ENCODE measurements around the gene GPR39. TPM values are rescaled to one million over a fixed set of nuclear protein-coding genes. Genes with fewer than 3 reads are reported as not detected.

GPR39 gene
- total and polyA plus RNA-seq, 3 experiments from 2014 or later: not detected

- no peak for DNase-seq
- H3K4me3 Mint-ChIP-seq: no peak overlapping the region
- no peak overlapping the region for H3K4me3 ChIP-seq (ENCODE audit: low read length)
- no peaks in the 10 kb centered on the region for H3K27me3 Mint-ChIP-seq
- peaks cover 0 to 7% (median 2%) of the 10 kb centered on the region in 5 donors for H3K9me3 Mint-ChIP-seq
- no peak overlapping the region for H3K27ac ChIP-seq (ENCODE audit: low read depth, low read length)
- no peaks in the 10 kb centered on the region for H3K4me1 ChIP-seq (ENCODE audit: insufficient read depth, low read length)
- H3K36me3 ChIP-seq (ENCODE audit: insufficient read depth, low read length): no peaks in the 10 kb centered on the region
- H3K27ac Mint-ChIP-seq: no peak overlapping the region
- POLR2A ChIA-PET: no interaction called here
- H3K4me1 Mint-ChIP-seq: no peaks in the 10 kb centered on the region
- no peaks in the 10 kb centered on the region for H3K9me3 ChIP-seq (ENCODE audit: low read length)
- no peaks in the 10 kb centered on the region for H3K36me3 Mint-ChIP-seq
- CTCF ChIA-PET: no interaction called here
- no peaks in the 10 kb centered on the region for H3K27me3 ChIP-seq (ENCODE audit: insufficient read depth, low read length, poor library complexity, severe bottlenecking)
Observed at GRCh38 chr2:132680544-132680943, 263.9 kb downstream of the GPR39 start.

GRCh38 chr2:132681766-132682165 lies 265.2 kb downstream of the GPR39 start:
- no peaks in the 10 kb centered on the region for H3K4me1 Mint-ChIP-seq
- H3K27me3 ChIP-seq (ENCODE audit: insufficient read depth, low read length, poor library complexity, severe bottlenecking): no peaks in the 10 kb centered on the region
- DNase-seq: no peak
- no peaks in the 10 kb centered on the region for H3K27me3 Mint-ChIP-seq
- H3K9me3 Mint-ChIP-seq: peaks cover 0 to 9% (median 6%) of the 10 kb centered on the region in 5 donors
- CTCF ChIA-PET: no interaction called here
- no peaks in the 10 kb centered on the region for H3K36me3 Mint-ChIP-seq
- no peak overlapping the region for H3K4me3 ChIP-seq (ENCODE audit: low read length)
- H3K36me3 ChIP-seq (ENCODE audit: insufficient read depth, low read length): no peaks in the 10 kb centered on the region
- H3K27ac Mint-ChIP-seq: no peak overlapping the region
- H3K27ac ChIP-seq (ENCODE audit: low read depth, low read length): no peak overlapping the region
- no peaks in the 10 kb centered on the region for H3K4me1 ChIP-seq (ENCODE audit: insufficient read depth, low read length)
- POLR2A ChIA-PET: no interaction called here
- no peaks in the 10 kb centered on the region for H3K9me3 ChIP-seq (ENCODE audit: low read length)
- no peak overlapping the region for H3K4me3 Mint-ChIP-seq

GRCh38 chr2:132690664-132691303 lies 274.2 kb downstream of the GPR39 start:
- POLR2A ChIA-PET: no interaction called here
- CTCF ChIA-PET: no interaction called here

GRCh38 chr2:132691556-132691955 lies 275.0 kb downstream of the GPR39 start:
- peaks cover 0 to 12% (median 7%) of the 10 kb centered on the region in 5 donors for H3K9me3 Mint-ChIP-seq
- no peak overlapping the region for H3K4me3 Mint-ChIP-seq
- no peaks in the 10 kb centered on the region for H3K9me3 ChIP-seq (ENCODE audit: low read length)
- ChIA-PET CTCF (no interaction called here), POLR2A (no interaction called here)
- H3K27ac Mint-ChIP-seq: no peak overlapping the region
- no peak overlapping the region for H3K4me3 ChIP-seq (ENCODE audit: low read length)
- no peaks in the 10 kb centered on the region for H3K36me3 ChIP-seq (ENCODE audit: insufficient read depth, low read length)
- no peaks in the 10 kb centered on the region for H3K4me1 Mint-ChIP-seq
- H3K4me1 ChIP-seq (ENCODE audit: insufficient read depth, low read length): no peaks in the 10 kb centered on the region
- no peaks in the 10 kb centered on the region for H3K27me3 Mint-ChIP-seq
- H3K27me3 ChIP-seq (ENCODE audit: insufficient read depth, low read length, poor library complexity, severe bottlenecking): no peaks in the 10 kb centered on the region
- H3K36me3 Mint-ChIP-seq: no peaks in the 10 kb centered on the region
- no peak overlapping the region for H3K27ac ChIP-seq (ENCODE audit: low read depth, low read length)
- DNase-seq: no peak

More at GRCh38 chr2:132690664-132691303, 274.2 kb downstream of the GPR39 start:
- H3K9me3 ChIP-seq (ENCODE audit: low read length): no peaks in the 10 kb centered on the region
- Mint-ChIP-seq H3K9me3 (peaks cover 0 to 16% (median 7%) of the 10 kb centered on the region in 5 donors), H3K4me1 (no peaks in the 10 kb centered on the region), H3K27ac (no peak overlapping the region), H3K27me3 (no peaks in the 10 kb centered on the region), H3K4me3 (no peak overlapping the region), H3K36me3 (no peaks in the 10 kb centered on the region)
- no peaks in the 10 kb centered on the region for H3K36me3 ChIP-seq (ENCODE audit: insufficient read depth, low read length)
- H3K27ac ChIP-seq (ENCODE audit: low read depth, low read length): no peak overlapping the region
- DNase-seq: no peak
- H3K4me1 ChIP-seq (ENCODE audit: insufficient read depth, low read length): no peaks in the 10 kb centered on the region
- no peaks in the 10 kb centered on the region for H3K27me3 ChIP-seq (ENCODE audit: insufficient read depth, low read length, poor library complexity, severe bottlenecking)
- H3K4me3 ChIP-seq (ENCODE audit: low read length): no peak overlapping the region

GRCh38 chr2:132692816-132693215 lies 276.2 kb downstream of the GPR39 start:
- ChIA-PET POLR2A (no interaction called here), CTCF (no interaction called here)
- no peak overlapping the region for H3K4me3 Mint-ChIP-seq
- H3K4me1 Mint-ChIP-seq: no peaks in the 10 kb centered on the region
- H3K36me3 Mint-ChIP-seq: no peaks in the 10 kb centered on the region
- DNase-seq: no peak
- H3K36me3 ChIP-seq (ENCODE audit: insufficient read depth, low read length): no peaks in the 10 kb centered on the region
- H3K4me3 ChIP-seq (ENCODE audit: low read length): no peak overlapping the region
- H3K9me3 Mint-ChIP-seq: peaks cover 0 to 10% (median 7%) of the 10 kb centered on the region in 5 donors
- H3K27ac Mint-ChIP-seq: no peak overlapping the region
- H3K4me1 ChIP-seq (ENCODE audit: insufficient read depth, low read length): no peaks in the 10 kb centered on the region
- no peaks in the 10 kb centered on the region for H3K27me3 Mint-ChIP-seq
- H3K9me3 ChIP-seq (ENCODE audit: low read length): no peaks in the 10 kb centered on the region
- no peak overlapping the region for H3K27ac ChIP-seq (ENCODE audit: low read depth, low read length)
- H3K27me3 ChIP-seq (ENCODE audit: insufficient read depth, low read length, poor library complexity, severe bottlenecking): no peaks in the 10 kb centered on the region

Measured in CD8-positive, alpha-beta memory T cell (primary cell).